K562 (cell line): ENCODE data around the gene TRERF1. TPM values are rescaled to one million over a fixed set of nuclear protein-coding genes. Genes with fewer than 3 reads are reported as not detected.

ENCODE experiments used
- ATAC-seq: fragments of 200-7000 bp; cut with Tn5 transposase; 3 replicates; pipeline ENCODE4 v1.9.1; 2020; ENCODE audit warnings: moderate library complexity
- BruUV-seq: library from RNA; stranded (reverse); fragments of 400-500 nt; replicated peaks from 2 replicates; lab custom pipeline; 2021; lab: Mats Ljungman, UMichigan
- CTCF ChIA-PET: fragments of 300-600 bp; formaldehyde crosslinking; extraction: SDS; loops from one replicate; lab custom pipeline; 2021; ENCODE audit warnings: low intra/inter-chr PET ratio; lab: Yijun Ruan, JAX
- POLR2A ChIA-PET: fragments of 300-600, 350-650 bp; sonication (Branson Sonifier 250); formaldehyde crosslinking; extraction: SDS; loops from one replicate; lab custom pipeline; 2021; ENCODE audit warnings: antibody characterized with exemption, inconsistent platforms; lab: Yijun Ruan, JAX
- DNase-seq, 4 experiments: peaks; one replicate each; pipeline versions ENCODE4 v3.0.0 to v3.0.0-alpha.2; 2011 to 2018; ENCODE audit warnings: low spot score in 3 of 4, mixed read lengths in 3 of 4; ENCODE audit errors: extremely low read depth in 1 of 4
- FAIRE-seq: peaks from 2 replicates; lab custom pipeline; 2011; peaks lifted over from hg19 to GRCh38; lab: Jason Lieb, UNC
- H2AFZ ChIP-seq: 2 replicates; pipeline ENCODE4 v1.6.0; 2011; ENCODE audit warnings: low read depth, low read length, control low read depth, inconsistent platforms
- H3K27ac ChIP-seq: fragments of 200-600 bp; 3 replicates; pipeline ENCODE4 v1.8.0; 2011; ENCODE audit warnings: low read depth, mild to moderate bottlenecking, control low read depth, inconsistent platforms, low read length, moderate library complexity, mixed read lengths; ENCODE audit errors: extremely low read depth
- H3K27me3 ChIP-seq, 2 experiments: fragments of 300-600 bp in 1 of 2; 2 replicates in 1 of 2; 3 replicates in 1 of 2; pipeline versions ENCODE4 v1.6.0 to v1.8.0; 2011; ENCODE audit warnings: inconsistent platforms in 2 of 2, low read length in 2 of 2, mild to moderate bottlenecking in 1 of 2, mixed read lengths in 1 of 2, moderate library complexity in 1 of 2; ENCODE audit not compliant: control insufficient read depth in 2 of 2, insufficient read depth in 2 of 2
- H3K36me3 ChIP-seq: fragments of 300-600 bp; 3 replicates; pipeline ENCODE4 v1.8.0; 2011; ENCODE audit warnings: mild to moderate bottlenecking, low read length, inconsistent platforms; ENCODE audit not compliant: control insufficient read depth, insufficient read depth
- H3K4me1 ChIP-seq, 2 experiments: fragments of 200-600 bp in 1 of 2; replicated peaks in 1 of 2; 2 replicates in 1 of 2; 3 replicates in 1 of 2; pipeline versions ENCODE4 v1.5.1 to v1.8.0; 2011; ENCODE audit warnings: inconsistent platforms in 2 of 2, low read length in 2 of 2, mild to moderate bottlenecking in 1 of 2, mixed read lengths in 1 of 2, moderate library complexity in 1 of 2; ENCODE audit not compliant: control insufficient read depth in 2 of 2, insufficient read depth in 2 of 2
- H3K4me2 ChIP-seq: 2 replicates; pipeline ENCODE4 v1.6.1; 2011; ENCODE audit warnings: low read length, control low read depth, inconsistent platforms, mixed read lengths; ENCODE audit not compliant: insufficient read depth
- H3K4me3 ChIP-seq: fragments of 200-600 bp; sonication (generic), shearing (Covaris generic); 2 replicates; pipeline ENCODE4 v1.5.1; 2016; ENCODE audit warnings: control low read depth, inconsistent platforms
- H3K79me2 ChIP-seq: fragments of 200-600 bp; 3 replicates; pipeline ENCODE4 v1.8.0; 2011; ENCODE audit warnings: low read length, inconsistent platforms; ENCODE audit not compliant: control insufficient read depth, insufficient read depth
- H3K9ac ChIP-seq, 2 experiments: 2 replicates each; pipeline versions ENCODE4 v1.6.0 to v1.6.1; 2011; ENCODE audit warnings: low read depth in 2 of 2, low read length in 2 of 2, control low read depth in 1 of 2, inconsistent platforms in 1 of 2, mild to moderate bottlenecking in 1 of 2, mixed read lengths in 1 of 2; ENCODE audit not compliant: insufficient read depth in 1 of 2
- H3K9me1 ChIP-seq: one replicate; pipeline ENCODE4 v1.6.0; 2011; ENCODE audit warnings: inconsistent platforms, mild to moderate bottlenecking, low read length, moderate library complexity; ENCODE audit not compliant: control insufficient read depth, insufficient read depth
- H3K9me3 ChIP-seq: replicated peaks from 2 replicates; pipeline ENCODE4 v1.5.1; 2011; ENCODE audit warnings: low read depth, low read length, inconsistent platforms; ENCODE audit not compliant: control insufficient read depth, insufficient read depth
- H4K20me1 ChIP-seq: replicated peaks from 2 replicates; pipeline ENCODE4 v1.6.1; 2011; ENCODE audit warnings: low read length, inconsistent platforms, mixed read lengths; ENCODE audit not compliant: control insufficient read depth, insufficient read depth
- CEBPB ChIP-seq: fragments of 450-650 bp; IDR thresholded peaks from 2 replicates; pipeline ENCODE4 v1.6.1; 2016; ENCODE audit warnings: missing genetic modification characterization, missing compliant biosample characterization
- ELK3 ChIP-seq: fragments of 450-650 bp; formaldehyde crosslinking; IDR thresholded peaks from 2 replicates; pipeline ENCODE4 v1.4.0; 2020; ENCODE audit warnings: mild to moderate bottlenecking
- ETV1 ChIP-seq: fragments of 450-650 bp; conservative IDR thresholded peaks from 2 replicates; pipeline ENCODE4 v1.6.1; 2016; ENCODE audit warnings: missing genetic modification characterization, control low read depth, low read depth, missing compliant biosample characterization
- KAT8 ChIP-seq: fragments of 450-650 bp; IDR thresholded peaks from 2 replicates; pipeline ENCODE4 v1.6.1; 2016; ENCODE audit warnings: low read depth, mild to moderate bottlenecking
- PCBP1 ChIP-seq: fragments of 200-400 bp; formaldehyde crosslinking; IDR thresholded peaks from 2 replicates; pipeline ENCODE4 v1.6.1; 2018; ENCODE audit warnings: mild to moderate bottlenecking, low read depth, low read length; ENCODE audit not compliant: poor library complexity, severe bottlenecking
- RFX1 ChIP-seq: fragments of 450-650 bp; IDR thresholded peaks from 2 replicates; pipeline ENCODE4 v1.6.1; 2016; ENCODE audit warnings: mild to moderate bottlenecking, moderate library complexity
- STAT5A ChIP-seq: IDR thresholded peaks from 2 replicates; pipeline ENCODE4 v1.6.1; 2012; ENCODE audit warnings: low read length, inconsistent platforms, borderline replicate concordance
- U2AF2 ChIP-seq: fragments of 200-400 bp; formaldehyde crosslinking; optimal IDR thresholded peaks from 2 replicates; pipeline ENCODE3; 2017; ENCODE audit warnings: low read depth, mild to moderate bottlenecking, low read length
- ZNF3 ChIP-seq: fragments of 250-450 bp; sonication (Bioruptor Pico); IDR thresholded peaks from 2 replicates; pipeline ENCODE4 v1.5.0; 2021; ENCODE audit warnings: mild to moderate bottlenecking, moderate library complexity
- ZNF707 ChIP-seq: fragments of 250-450 bp; sonication (Bioruptor Pico); conservative IDR thresholded peaks from 2 replicates; pipeline ENCODE4 v1.8.0; 2022; ENCODE audit warnings: inconsistent platforms, mild to moderate bottlenecking, moderate library complexity
- ZSCAN29 ChIP-seq: fragments of 450-650 bp; IDR thresholded peaks from 2 replicates; pipeline ENCODE4 v1.6.1; 2017
- WGBS: fragments of 100-300 bp; shearing (Covaris generic); methylation state at CpG from one replicate; pipeline ENCODE4 v1.1.6; 2016; ENCODE audit warnings: low coverage, mixed read lengths; ENCODE audit not compliant: insufficient coverage; ENCODE audit errors: missing lambda C conversion rate; 5-methylcytosine and 5-hydroxymethylcytosine counted together
- in situ Hi-C: fragments of 300-500 bp; cut with MboI; formaldehyde crosslinking; loops from 4 replicates; pipeline ENCODE4 v1.15.0; 2018; ENCODE audit warnings: inconsistent platforms, mixed read lengths
- intact Hi-C: fragments of 100-400 bp; cut with micrococcal nuclease; formaldehyde crosslinking; loops from 2 replicates; pipeline ENCODE4 v1.14.2; 2022
- polyA plus RNA-seq, 8 experiments: library from polyadenylated mRNA; depleted of rRNA in 4 of 8; stranded (reverse) in 5 of 8; unstranded in 3 of 8; fragments of >200 nt; fragmentation: Nextera tagmentation in 2 of 8; fragmentation: Illumina TruSeq in 1 of 8; extraction: Ambion mirVana in 2 of 8; extraction: Trizol in 1 of 8; gene quantifications; 2 replicates each; pipeline versions ENCODE4 v1.2.1 to v1.2.3, GENCODE V29; 2011 to 2014; ENCODE audit warnings: inconsistent platforms in 1 of 8, missing spikeins in 1 of 8
- total RNA-seq, 7 experiments: library from RNA; depleted of rRNA in 6 of 7; stranded (reverse); fragments of >200 nt in 6 of 7; fragmentation: Illumina TruSeq in 2 of 7; extraction: Trizol in 2 of 7; gene quantifications; 2 replicates each; pipeline versions ENCODE4 v1.2.1 to v1.2.3, GENCODE V29; 2011 to 2021; ENCODE audit warnings: low replicate concordance in 1 of 7

TRERF1 gene
- total and polyA plus RNA-seq, 9 of the 15 experiments (the other 6 are each of a cell fraction or from before 2014, with no cell fraction given): 0.04 to 0.20 (median 0.07) TPM; not detected in 3

DNA sequence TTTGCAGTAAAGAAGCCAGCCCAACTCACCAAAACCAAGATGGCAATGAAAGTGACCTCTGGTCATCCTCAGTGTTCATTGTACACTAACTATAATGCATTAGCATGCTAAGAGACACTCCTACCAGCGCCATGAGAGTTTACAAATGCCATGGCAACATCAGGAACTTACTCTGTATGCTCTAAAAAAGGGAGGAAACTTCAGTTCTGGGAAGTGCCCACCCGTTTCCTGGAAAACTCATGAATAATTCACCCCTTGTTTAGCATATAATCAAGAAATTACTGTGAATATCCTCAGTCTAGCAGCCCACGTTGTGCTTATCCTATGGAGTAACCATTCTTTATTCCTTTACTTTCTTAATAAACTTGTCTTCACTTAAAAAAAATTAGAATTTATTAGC is 19.4 kb upstream of the TRERF1 start:
- Histone ChIP-seq H3K79me2 (no peaks in the 10 kb centered on the region), H3K9me1 (no peaks in the 10 kb centered on the region), H3K9ac (no peak overlapping the region), H3K27ac (no peak overlapping the region), H3K9me3 (peaks cover 4% of the 10 kb centered on the region; the same call in 1 of the 2 replicates)
- ChIA-PET POLR2A (interaction anchor here (1.1 to 2.7 kb wide), 2 partner anchors 13 to 16 kb away, joined by 5 to 9 read pairs; no protein-coding TSS in a partner anchor), CTCF (no interaction called here)
- TF ChIP-seq STAT5A: peak; percentile 41; the same call in 1 of the 2 replicates
- TF ChIP-seq ETV1: no peak
- TF ChIP-seq RFX1: peak; percentile 64
- no peak for TF ChIP-seq PCBP1
- TF ChIP-seq, all 486 proteins: peak for 2
- H3K4me2 ChIP-seq: no peak overlapping the region
- no peak overlapping the region for H2AFZ ChIP-seq
- no peaks in the 10 kb centered on the region for H4K20me1 ChIP-seq
- H3K4me3 ChIP-seq: no peak overlapping the region
- BruUV-seq: no TSS peak
- in situ Hi-C loops: no loop called here
- FAIRE-seq (no peak), ATAC-seq (no peak), DNase-seq (peak in 1 of 4 experiments; percentile 25)
- no peaks in the 10 kb centered on the region for H3K36me3 ChIP-seq
- intact Hi-C loops: no loop called here
- peaks cover 9 to 10% of the 10 kb centered on the region in 2 experiments; a peak in 4 of 5 replicates for H3K27me3 ChIP-seq
- peaks cover 4 to 6% of the 10 kb centered on the region in 2 experiments; a peak in 3 of 5 replicates for H3K4me1 ChIP-seq
- 2% methylated on average over 3 of the region's 3 CpGs for WGBS

GRCh38 chr6:42468273-42468672 is 16.5 kb upstream of the TRERF1 start:
- H2AFZ ChIP-seq: no peak overlapping the region
- no peak for DNase-seq
- intact Hi-C loops (no loop called here), in situ Hi-C loops (no loop called here)
- no peak for ATAC-seq
- POLR2A ChIA-PET: no interaction called here
- no peaks in the 10 kb centered on the region for H4K20me1 ChIP-seq
- peaks cover 4 to 5% of the 10 kb centered on the region in 2 experiments; a peak in 4 of 5 replicates for H3K27me3 ChIP-seq
- peaks cover 4% of the 10 kb centered on the region; the same call in 1 of the 2 replicates for H3K9me3 ChIP-seq
- H3K9ac ChIP-seq: no peak overlapping the region
- WGBS: 12% methylated on average over 1 of the region's 1 CpG
- no peak overlapping the region for H3K27ac ChIP-seq
- TF ChIP-seq ZSCAN29: no peak
- no peak for TF ChIP-seq ELK3 (CRISPR knock-in tag)
- no peak for TF ChIP-seq U2AF2
- no peak for TF ChIP-seq CEBPB (tag)
- peak; percentile 93 for TF ChIP-seq ZNF707 (CRISPR knock-in tag)
- no peak for TF ChIP-seq KAT8
- no peak for TF ChIP-seq ZNF3 (CRISPR knock-in tag)
- TF ChIP-seq, all 486 proteins: peak for 1
- no peaks in the 10 kb centered on the region for H3K79me2 ChIP-seq
- no peak overlapping the region for H3K4me2 ChIP-seq
- H3K4me1 ChIP-seq: peaks cover 4 to 6% of the 10 kb centered on the region in 2 experiments; a peak in 3 of 5 replicates
- BruUV-seq: no TSS peak
- H3K4me3 ChIP-seq: no peak overlapping the region
- H3K36me3 ChIP-seq: no peaks in the 10 kb centered on the region
- no peaks in the 10 kb centered on the region for H3K9me1 ChIP-seq
- no peak for FAIRE-seq
- CTCF ChIA-PET: no interaction called here
